HCT116 (cell line): Measurements from ENCODE around the gene LEKR1. TPM values are rescaled to one million over a fixed set of nuclear protein-coding genes. Genes with fewer than 3 reads are reported as not detected.

Source experiments
- ATAC-seq: fragments of 200-7000 bp; cut with Tn5 transposase; 2 replicates; pipeline ENCODE4 v1.9.1; 2020; ENCODE audit warnings: mild to moderate bottlenecking, moderate library complexity
- BruUV-seq: library from RNA; stranded (reverse); fragments of 400-500 nt; replicated peaks from 2 replicates; lab custom pipeline; 2021; lab: Mats Ljungman, UMichigan
- CTCF ChIA-PET: fragments of 300-600 bp; sonication (Branson Sonifier 250); formaldehyde crosslinking; loops from one replicate; lab custom pipeline; 2021; ENCODE audit warnings: antibody characterized with exemption; lab: Charles Lee
- POLR2A ChIA-PET: fragments of 300-600, 350-600 bp; sonication (Branson Sonifier 250); formaldehyde crosslinking; loops from one replicate; lab custom pipeline; 2021; ENCODE audit warnings: antibody characterized with exemption; lab: Charles Lee
- RAD21 ChIA-PET, 2 experiments: fragments of 300-600 bp; sonication (Branson Sonifier 250); formaldehyde crosslinking; loops; one replicate each; lab custom pipeline; 2023; ENCODE audit warnings: low total read pairs in 2 of 2; ENCODE audit not compliant: uncharacterized antibody in 2 of 2, unreplicated experiment in 2 of 2, low non-redundant PET in 1 of 2; lab: Charles Lee
- DNase-seq: peaks from one replicate; pipeline ENCODE4 v3.0.0-alpha.2; 2010; ENCODE audit warnings: low read depth, low spot score
- H2AFZ ChIP-seq: fragments of 200-600 bp; shearing (Covaris generic), sonication (generic); 2 replicates; pipeline ENCODE4 v1.6.1; 2017; ENCODE audit warnings: low read depth, mixed run types, mixed read lengths, antibody characterized with exemption, low read length; ENCODE audit not compliant: poor library complexity, severe bottlenecking
- H3K27ac ChIP-seq: 2 replicates; pipeline ENCODE4 v1.5.1; 2012; ENCODE audit warnings: low read depth, low read length
- H3K27me3 ChIP-seq: fragments of 200-600 bp; sonication (generic); 2 replicates; pipeline ENCODE4 v1.6.1; 2016; ENCODE audit warnings: mixed run types, low read length, mixed read lengths; ENCODE audit not compliant: insufficient read depth
- H3K36me3 ChIP-seq, 2 experiments: fragments of 200-500 bp in 1 of 2; fragments of 200-600 bp in 1 of 2; sonication (Bioruptor generic) in 1 of 2; sonication (generic) in 1 of 2; 2 replicates each; pipeline versions ENCODE4 v1.5.1 to v1.6.1; 2014 to 2016; ENCODE audit warnings: low read length in 2 of 2, inconsistent platforms in 1 of 2, mixed read lengths in 1 of 2, mixed run types in 1 of 2; ENCODE audit not compliant: insufficient read depth in 2 of 2, control insufficient read depth in 1 of 2
- H3K4me1 ChIP-seq, 2 experiments: fragments of 200-600 bp in 1 of 2; sonication (generic) in 1 of 2; 2 replicates each; pipeline versions ENCODE4 v1.5.1 to v1.6.1; 2012 to 2017; ENCODE audit warnings: low read length in 2 of 2, inconsistent platforms in 1 of 2, mild to moderate bottlenecking in 1 of 2, mixed read lengths in 1 of 2, mixed run types in 1 of 2, moderate library complexity in 1 of 2; ENCODE audit not compliant: insufficient read depth in 2 of 2, control insufficient read depth in 1 of 2
- H3K4me2 ChIP-seq: fragments of 200-600 bp; sonication (generic); 2 replicates; pipeline ENCODE4 v1.6.1; 2017; ENCODE audit warnings: mixed run types, low read length, mixed read lengths
- H3K4me3 ChIP-seq, 2 experiments: fragments of 200-600 bp in 1 of 2; sonication (generic) in 1 of 2; replicated peaks in 1 of 2; 2 replicates each; pipeline ENCODE4 v1.5.1; 2011 to 2016; ENCODE audit warnings: low read length in 2 of 2, control low read depth in 1 of 2, low read depth in 1 of 2, mild to moderate bottlenecking in 1 of 2, mixed read lengths in 1 of 2, mixed run types in 1 of 2
- H3K79me2 ChIP-seq: fragments of 200-600 bp; sonication (generic); 2 replicates; pipeline ENCODE4 v1.6.1; 2017; ENCODE audit warnings: mild to moderate bottlenecking, mixed run types, low read length, moderate library complexity, mixed read lengths; ENCODE audit not compliant: insufficient read depth
- H3K9ac ChIP-seq: fragments of 200-600 bp; sonication (generic); 2 replicates; pipeline ENCODE4 v1.6.1; 2016; ENCODE audit warnings: low read length, mixed read lengths
- H3K9me2 ChIP-seq: fragments of 200-600 bp; sonication (generic), shearing (Covaris generic); 2 replicates; pipeline ENCODE4 v1.6.1; 2017; ENCODE audit warnings: mixed run types, mild to moderate bottlenecking, moderate library complexity; ENCODE audit not compliant: insufficient read depth
- H3K9me3 ChIP-seq, 2 experiments: fragments of 200-500 bp in 1 of 2; fragments of 200-600 bp in 1 of 2; sonication (Bioruptor generic) in 1 of 2; sonication (generic) in 1 of 2; 2 replicates each; pipeline ENCODE4 v1.6.1; 2014 to 2017; ENCODE audit warnings: low read length in 2 of 2, mixed read lengths in 2 of 2, inconsistent platforms in 1 of 2, low read depth in 1 of 2, mild to moderate bottlenecking in 1 of 2, mixed run types in 1 of 2, moderate library complexity in 1 of 2; ENCODE audit not compliant: control insufficient read depth in 1 of 2, insufficient read depth in 1 of 2
- H4K20me1 ChIP-seq: fragments of 200-600 bp; sonication (generic), shearing (Covaris generic); 2 replicates; pipeline ENCODE4 v1.6.1; 2017; ENCODE audit warnings: mixed run types, mild to moderate bottlenecking, moderate library complexity; ENCODE audit not compliant: insufficient read depth
- CBX3 ChIP-seq: IDR thresholded peaks from 2 replicates; pipeline ENCODE4 v1.6.1; 2012; ENCODE audit warnings: low read depth
- EGR1 ChIP-seq: IDR thresholded peaks from 2 replicates; pipeline ENCODE4 v1.6.1; 2012; ENCODE audit warnings: low read depth
- ELF1 ChIP-seq: IDR thresholded peaks from 2 replicates; pipeline ENCODE4 v1.6.1; 2012; ENCODE audit warnings: low read depth, borderline replicate concordance
- EZH2 ChIP-seq: fragments of 200-600 bp; sonication (generic); IDR thresholded peaks from 2 replicates; pipeline ENCODE4 v1.6.1; 2017; ENCODE audit warnings: antibody characterized with exemption, mixed run types
- EZH2phosphoT487 ChIP-seq: fragments of 200-600 bp; IDR thresholded peaks from 2 replicates; pipeline ENCODE4 v1.6.1; 2018; ENCODE audit warnings: antibody characterized with exemption, borderline replicate concordance
- JUND ChIP-seq: IDR thresholded peaks from 2 replicates; pipeline ENCODE4 v1.6.1; 2012
- POLR2A ChIP-seq: IDR thresholded peaks from 2 replicates; pipeline ENCODE4 v1.7.0; 2011; ENCODE audit warnings: borderline replicate concordance; ENCODE audit not compliant: insufficient read depth, insufficient read length; ENCODE audit errors: extremely low read depth
- RAD21 ChIP-seq: IDR thresholded peaks from 2 replicates; pipeline ENCODE4 v1.6.1; 2012; ENCODE audit warnings: low read depth, mild to moderate bottlenecking
- SIN3A ChIP-seq: IDR thresholded peaks from 2 replicates; pipeline ENCODE4 v1.6.1; 2012; ENCODE audit warnings: low read depth
- SP1 ChIP-seq: IDR thresholded peaks from 2 replicates; pipeline ENCODE4 v1.6.1; 2012; ENCODE audit warnings: low read depth
- SRF ChIP-seq: IDR thresholded peaks from 2 replicates; pipeline ENCODE4 v1.6.1; 2012; ENCODE audit warnings: low read depth
- TCF7L2 ChIP-seq: IDR thresholded peaks from 2 replicates; pipeline ENCODE4 v1.7.0; 2011; ENCODE audit warnings: borderline replicate concordance, inconsistent platforms; ENCODE audit not compliant: insufficient read depth, insufficient read length; ENCODE audit errors: extremely low read depth
- YY1 ChIP-seq: IDR thresholded peaks from 2 replicates; pipeline ENCODE4 v1.6.1; 2011; ENCODE audit warnings: low read length, low read depth, moderate library complexity, mild to moderate bottlenecking; ENCODE audit not compliant: insufficient replicate concordance; ENCODE audit errors: extremely low read depth
- ZNF274 ChIP-seq: fragments of 200-500 bp; sonication (Bioruptor generic); IDR thresholded peaks from 2 replicates; pipeline ENCODE4 v1.6.1; 2014; ENCODE audit warnings: mild to moderate bottlenecking, low read depth, low read length, inconsistent platforms
- intact Hi-C: fragments of 100-400 bp; cut with micrococcal nuclease; formaldehyde crosslinking; loops from 2 replicates; pipeline ENCODE4 v1.10.0; 2022
- total RNA-seq: library from RNA; stranded (reverse); gene quantifications from one replicate; pipeline ENCODE4 v1.2.1, GENCODE V29; 2021; ENCODE audit not compliant: unreplicated experiment
- TF ChIP-seq, protein P1 (sequence below): IDR thresholded peaks from 2 replicates; pipeline ENCODE4 v1.6.1; 2012; ENCODE audit warnings: low read depth
- TF ChIP-seq, protein P2 (sequence below), 3 experiments: fragments of 200-600 bp in 1 of 3; sonication (generic) in 1 of 3; IDR thresholded peaks in 2 of 3; conservative IDR thresholded peaks in 1 of 3; 2 replicates each; pipeline ENCODE4 v1.5.1; 2012 to 2017; ENCODE audit warnings: low read depth in 2 of 3, low read length in 2 of 3, antibody characterized with exemption in 1 of 3, borderline replicate concordance in 1 of 3, control low read depth in 1 of 3, mild to moderate bottlenecking in 1 of 3, mixed read lengths in 1 of 3, mixed run types in 1 of 3, moderate library complexity in 1 of 3; ENCODE audit not compliant: insufficient read depth in 1 of 3
- TF ChIP-seq, protein P3 (sequence below): IDR thresholded peaks from 2 replicates; pipeline ENCODE4 v1.6.1; 2012

The LEKR1 gene
- total RNA-seq, 1 experiment from 2014 or later = 2.1 TPM

DNA sequence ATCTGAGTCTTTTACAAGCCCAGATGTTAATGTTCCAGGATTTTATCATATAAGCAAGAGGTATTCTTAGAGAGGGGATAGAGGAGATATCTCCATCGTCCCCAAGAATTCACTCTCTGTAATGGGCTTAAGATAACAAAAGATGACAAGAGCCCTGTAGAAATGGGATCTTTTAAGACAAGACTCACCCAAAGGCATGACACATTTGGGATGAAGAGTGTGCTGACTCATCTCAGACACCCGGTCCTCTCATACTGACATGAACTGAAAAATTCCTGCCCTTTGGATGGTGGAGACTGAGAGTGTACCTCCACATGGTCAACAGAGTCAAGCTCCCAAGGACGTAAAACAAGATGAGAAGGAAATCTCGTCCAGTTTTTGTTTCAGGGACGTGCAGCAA is 11.0 kb downstream of the LEKR1 start:
- Histone ChIP-seq H3K4me2 (0 out of 2 replicates have a peak overlapping the region, but pooled peaks have one; percentile 18), H3K27ac (no peak overlapping the region), H3K4me1 (peaks cover 0 to 11% of the 10 kb centered on the region in 2 experiments; a peak in 2 of 4 replicates), H3K9me3 (no peaks in the 10 kb centered on the region), H4K20me1 (no peaks in the 10 kb centered on the region), H3K9me2 (no peaks in the 10 kb centered on the region), H3K79me2 (no peaks in the 10 kb centered on the region), H3K27me3 (no peaks in the 10 kb centered on the region), H3K36me3 (no peaks in the 10 kb centered on the region), H3K4me3 (no peak overlapping the region), H2AFZ (no peak overlapping the region), H3K9ac (no peak overlapping the region)
- peak; percentile 40; the same call in 1 of the 2 replicates for ATAC-seq
- TF ChIP-seq SRF (no peak), JUND (no peak), SP1 (no peak), YY1 (no peak)
- no TSS peak for BruUV-seq
- CTCF ChIA-PET = no interaction called here
- DNase-seq = no peak
- POLR2A ChIA-PET = no interaction called here
- intact Hi-C loops = no loop called here
- RAD21 ChIA-PET = no interaction called here

DNA sequence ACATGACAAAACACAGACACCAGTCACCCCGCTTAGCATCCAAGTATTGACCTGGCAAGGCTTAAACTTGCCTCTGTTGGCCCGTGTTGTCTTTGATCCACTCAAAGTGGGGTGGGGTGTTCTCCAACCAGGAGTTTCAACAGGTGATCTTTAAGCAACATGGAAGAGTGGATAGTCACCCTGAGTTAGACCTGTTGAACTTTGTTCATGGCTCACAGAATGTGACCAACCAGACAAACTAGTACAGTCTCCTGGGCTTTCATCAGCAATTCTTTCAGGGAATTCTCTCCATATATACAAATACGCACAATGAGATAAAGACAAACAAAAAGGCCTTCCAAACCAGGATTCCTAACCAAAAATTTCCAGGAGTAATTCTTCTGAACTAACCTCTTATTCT is 11.9 kb downstream of the LEKR1 start:
- H3K4me3 ChIP-seq = no peak overlapping the region
- H2AFZ ChIP-seq = no peak overlapping the region
- no peaks in the 10 kb centered on the region for H3K79me2 ChIP-seq
- CTCF ChIA-PET = no interaction called here
- H3K4me2 ChIP-seq = no peak overlapping the region
- intact Hi-C loops = no loop called here
- BruUV-seq = no TSS peak
- H4K20me1 ChIP-seq = no peaks in the 10 kb centered on the region
- no peak overlapping the region for H3K9ac ChIP-seq
- no peaks in the 10 kb centered on the region for H3K9me2 ChIP-seq
- no peaks in the 10 kb centered on the region for H3K36me3 ChIP-seq
- POLR2A ChIA-PET = no interaction called here
- no peak overlapping the region for H3K27ac ChIP-seq
- ATAC-seq (no peak), DNase-seq (no peak)
- no peaks in the 10 kb centered on the region for H3K27me3 ChIP-seq
- H3K4me1 ChIP-seq = peaks cover 0 to 11% of the 10 kb centered on the region in 2 experiments; a peak in 2 of 4 replicates
- no peaks in the 10 kb centered on the region for H3K9me3 ChIP-seq
- RAD21 ChIA-PET = no interaction called here
- TF ChIP-seq SIN3A (no peak), EGR1 (no peak), RAD21 (no peak), YY1 (no peak), EZH2phosphoT487 (no peak), SRF (no peak), TCF7L2 (no peak), ZNF274 (no peak), EZH2 (no peak), JUND (no peak), POLR2A (no peak), CBX3 (no peak), ELF1 (no peak)
- TF ChIP-seq, protein P1, sequence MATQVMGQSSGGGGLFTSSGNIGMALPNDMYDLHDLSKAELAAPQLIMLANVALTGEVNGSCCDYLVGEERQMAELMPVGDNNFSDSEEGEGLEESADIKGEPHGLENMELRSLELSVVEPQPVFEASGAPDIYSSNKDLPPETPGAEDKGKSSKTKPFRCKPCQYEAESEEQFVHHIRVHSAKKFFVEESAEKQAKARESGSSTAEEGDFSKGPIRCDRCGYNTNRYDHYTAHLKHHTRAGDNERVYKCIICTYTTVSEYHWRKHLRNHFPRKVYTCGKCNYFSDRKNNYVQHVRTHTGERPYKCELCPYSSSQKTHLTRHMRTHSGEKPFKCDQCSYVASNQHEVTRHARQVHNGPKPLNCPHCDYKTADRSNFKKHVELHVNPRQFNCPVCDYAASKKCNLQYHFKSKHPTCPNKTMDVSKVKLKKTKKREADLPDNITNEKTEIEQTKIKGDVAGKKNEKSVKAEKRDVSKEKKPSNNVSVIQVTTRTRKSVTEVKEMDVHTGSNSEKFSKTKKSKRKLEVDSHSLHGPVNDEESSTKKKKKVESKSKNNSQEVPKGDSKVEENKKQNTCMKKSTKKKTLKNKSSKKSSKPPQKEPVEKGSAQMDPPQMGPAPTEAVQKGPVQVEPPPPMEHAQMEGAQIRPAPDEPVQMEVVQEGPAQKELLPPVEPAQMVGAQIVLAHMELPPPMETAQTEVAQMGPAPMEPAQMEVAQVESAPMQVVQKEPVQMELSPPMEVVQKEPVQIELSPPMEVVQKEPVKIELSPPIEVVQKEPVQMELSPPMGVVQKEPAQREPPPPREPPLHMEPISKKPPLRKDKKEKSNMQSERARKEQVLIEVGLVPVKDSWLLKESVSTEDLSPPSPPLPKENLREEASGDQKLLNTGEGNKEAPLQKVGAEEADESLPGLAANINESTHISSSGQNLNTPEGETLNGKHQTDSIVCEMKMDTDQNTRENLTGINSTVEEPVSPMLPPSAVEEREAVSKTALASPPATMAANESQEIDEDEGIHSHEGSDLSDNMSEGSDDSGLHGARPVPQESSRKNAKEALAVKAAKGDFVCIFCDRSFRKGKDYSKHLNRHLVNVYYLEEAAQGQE = no peak
- TF ChIP-seq, protein P2, sequence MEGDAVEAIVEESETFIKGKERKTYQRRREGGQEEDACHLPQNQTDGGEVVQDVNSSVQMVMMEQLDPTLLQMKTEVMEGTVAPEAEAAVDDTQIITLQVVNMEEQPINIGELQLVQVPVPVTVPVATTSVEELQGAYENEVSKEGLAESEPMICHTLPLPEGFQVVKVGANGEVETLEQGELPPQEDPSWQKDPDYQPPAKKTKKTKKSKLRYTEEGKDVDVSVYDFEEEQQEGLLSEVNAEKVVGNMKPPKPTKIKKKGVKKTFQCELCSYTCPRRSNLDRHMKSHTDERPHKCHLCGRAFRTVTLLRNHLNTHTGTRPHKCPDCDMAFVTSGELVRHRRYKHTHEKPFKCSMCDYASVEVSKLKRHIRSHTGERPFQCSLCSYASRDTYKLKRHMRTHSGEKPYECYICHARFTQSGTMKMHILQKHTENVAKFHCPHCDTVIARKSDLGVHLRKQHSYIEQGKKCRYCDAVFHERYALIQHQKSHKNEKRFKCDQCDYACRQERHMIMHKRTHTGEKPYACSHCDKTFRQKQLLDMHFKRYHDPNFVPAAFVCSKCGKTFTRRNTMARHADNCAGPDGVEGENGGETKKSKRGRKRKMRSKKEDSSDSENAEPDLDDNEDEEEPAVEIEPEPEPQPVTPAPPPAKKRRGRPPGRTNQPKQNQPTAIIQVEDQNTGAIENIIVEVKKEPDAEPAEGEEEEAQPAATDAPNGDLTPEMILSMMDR (IDR thresholded peaks at IDR 0.05 in 2 of 3, conservative IDR thresholded peaks at IDR 0.05 in 1 of 3; ENCODE audit: borderline replicate concordance in 1 of 3, insufficient read depth in 1 of 3, low read depth in 2 of 3, low read length in 2 of 3) = no peak
- TF ChIP-seq, protein P3, sequence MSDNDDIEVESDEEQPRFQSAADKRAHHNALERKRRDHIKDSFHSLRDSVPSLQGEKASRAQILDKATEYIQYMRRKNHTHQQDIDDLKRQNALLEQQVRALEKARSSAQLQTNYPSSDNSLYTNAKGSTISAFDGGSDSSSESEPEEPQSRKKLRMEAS = no peak
